Fibroblast of mammary gland (primary cell): ENCODE results near the gene SESN1.

Experiments
- DNase-seq: peaks from one replicate; pipeline ENCODE4 v3.0.0-alpha.2; 2010; ENCODE audit warnings: low read depth
- H3K4me3 ChIP-seq: 2 replicates; pipeline ENCODE4 v1.5.1; 2011; ENCODE audit warnings: low read depth, mild to moderate bottlenecking, low read length, moderate library complexity; ENCODE audit not compliant: control insufficient read depth
- TF ChIP-seq, protein P1 (sequence below): conservative IDR thresholded peaks from 2 replicates; pipeline ENCODE4 v1.5.1; 2011; ENCODE audit warnings: low read depth, low read length, inconsistent platforms; ENCODE audit not compliant: control insufficient read depth, insufficient read depth

SESN1 gene

GRCh38 chr6:109059571-109060021, 35.0 kb downstream of the SESN1 start:
- H3K4me3 ChIP-seq: no peak overlapping the region
- TF ChIP-seq, protein P1, sequence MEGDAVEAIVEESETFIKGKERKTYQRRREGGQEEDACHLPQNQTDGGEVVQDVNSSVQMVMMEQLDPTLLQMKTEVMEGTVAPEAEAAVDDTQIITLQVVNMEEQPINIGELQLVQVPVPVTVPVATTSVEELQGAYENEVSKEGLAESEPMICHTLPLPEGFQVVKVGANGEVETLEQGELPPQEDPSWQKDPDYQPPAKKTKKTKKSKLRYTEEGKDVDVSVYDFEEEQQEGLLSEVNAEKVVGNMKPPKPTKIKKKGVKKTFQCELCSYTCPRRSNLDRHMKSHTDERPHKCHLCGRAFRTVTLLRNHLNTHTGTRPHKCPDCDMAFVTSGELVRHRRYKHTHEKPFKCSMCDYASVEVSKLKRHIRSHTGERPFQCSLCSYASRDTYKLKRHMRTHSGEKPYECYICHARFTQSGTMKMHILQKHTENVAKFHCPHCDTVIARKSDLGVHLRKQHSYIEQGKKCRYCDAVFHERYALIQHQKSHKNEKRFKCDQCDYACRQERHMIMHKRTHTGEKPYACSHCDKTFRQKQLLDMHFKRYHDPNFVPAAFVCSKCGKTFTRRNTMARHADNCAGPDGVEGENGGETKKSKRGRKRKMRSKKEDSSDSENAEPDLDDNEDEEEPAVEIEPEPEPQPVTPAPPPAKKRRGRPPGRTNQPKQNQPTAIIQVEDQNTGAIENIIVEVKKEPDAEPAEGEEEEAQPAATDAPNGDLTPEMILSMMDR: peak; percentile 30
- DNase-seq: peak; percentile 62

DNA sequence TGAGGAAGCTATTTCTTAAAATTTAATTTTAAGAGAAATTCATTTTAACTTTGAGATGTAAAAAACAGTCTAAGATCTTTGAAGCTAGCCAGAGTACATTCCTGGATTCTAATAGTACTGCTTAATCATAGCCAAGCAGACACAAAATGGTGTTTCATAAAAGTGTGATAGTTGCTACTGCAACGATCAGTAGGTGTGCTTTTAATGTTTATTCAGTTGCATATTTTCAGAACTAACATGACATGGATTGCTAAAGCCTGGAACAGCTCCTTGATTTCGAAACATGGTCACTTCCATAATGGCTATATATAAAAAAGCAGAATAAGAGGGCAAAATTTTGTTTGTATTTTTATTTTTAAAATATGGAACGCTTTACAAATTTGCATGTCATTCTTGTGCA, 35.5 kb downstream of the SESN1 start:
- TF ChIP-seq, protein P1: no peak
- DNase-seq: peak; percentile 52
- H3K4me3 ChIP-seq: no peak overlapping the region

- no peak for DNase-seq
- TF ChIP-seq, protein P1: no peak
- no peak overlapping the region for H3K4me3 ChIP-seq
Observed at GRCh38 chr6:109058620-109059019, 36.0 kb downstream of the SESN1 start.

- TF ChIP-seq, protein P1: no peak
- no peak for DNase-seq
- no peak overlapping the region for H3K4me3 ChIP-seq
Observed at GRCh38 chr6:109056661-109057060, 38.0 kb downstream of the SESN1 start.

GRCh38 chr6:109055771-109056235, 38.8 kb downstream of the SESN1 start:
- H3K4me3 ChIP-seq: no peak overlapping the region
- TF ChIP-seq, protein P1: no peak
- peak; percentile 70 for DNase-seq

- TF ChIP-seq, protein P1: no peak
- DNase-seq: no peak
- no peak overlapping the region for H3K4me3 ChIP-seq
Observed at GRCh38 chr6:109053336-109053735, 41.3 kb downstream of the SESN1 start.

DNA sequence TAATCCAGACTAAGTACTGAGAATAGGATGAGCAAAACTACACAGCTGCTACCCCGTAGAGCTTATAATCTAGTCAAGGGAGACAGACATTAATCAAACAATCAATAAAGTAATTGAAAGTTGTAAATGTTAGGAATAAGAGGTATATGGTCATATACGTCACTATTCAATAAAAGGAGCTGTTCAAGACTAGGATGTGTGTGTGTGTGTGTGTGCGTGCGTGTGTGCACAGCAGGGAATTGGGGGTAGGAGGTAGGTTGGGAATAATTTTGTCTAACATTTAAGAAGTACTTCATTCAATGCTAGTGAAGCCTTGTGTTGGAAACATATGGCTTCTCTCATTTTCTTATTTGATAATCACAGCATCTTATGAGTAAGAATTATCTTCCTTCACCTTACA, 41.8 kb downstream of the SESN1 start:
- DNase-seq: no peak
- TF ChIP-seq, protein P1: no peak
- H3K4me3 ChIP-seq: no peak overlapping the region
